ENCODE results near the gene YIPF6. TPM values are rescaled to one million over a fixed set of nuclear protein-coding genes. Genes with fewer than 3 reads are reported as not detected.

Gene YIPF6
- total and polyA plus RNA-seq, 9 of the 15 experiments (the other 6 are each of a cell fraction or from before 2014, with no cell fraction given), result 7.7 to 44.2 (median 22.4) TPM

GRCh38 chrX:68571292-68571609, 72.4 kb downstream of the YIPF6 start:
- Histone ChIP-seq H2AFZ (ENCODE audit: low read depth, low read length) (peak overlapping the region; percentile 76), H3K27ac (ENCODE audit: extremely low read depth, low read depth, low read length) (peak overlapping the region; percentile 95), H3K4me1 (replicated peaks in 1 of 2; ENCODE audit: control insufficient read depth in 2 of 2, insufficient read depth in 2 of 2, low read length in 2 of 2) (peaks cover 3 to 33% of the 10 kb centered on the region in 2 experiments; a peak in 3 of 5 replicates), H3K79me2 (ENCODE audit: control insufficient read depth, insufficient read depth, low read length) (no peaks in the 10 kb centered on the region), H3K9me3 (replicated peaks; ENCODE audit: control insufficient read depth, insufficient read depth, low read depth, low read length) (no peaks in the 10 kb centered on the region), H3K9ac (ENCODE audit: insufficient read depth in 1 of 2, low read depth in 2 of 2, low read length in 2 of 2) (peak overlapping the region in 1 of 2 experiments; percentile 60; a peak in 2 of 4 replicates), H3K4me3 (no peak overlapping the region), H4K20me1 (replicated peaks; ENCODE audit: control insufficient read depth, insufficient read depth, low read length) (no peaks in the 10 kb centered on the region), H3K36me3 (ENCODE audit: control insufficient read depth, insufficient read depth, low read length) (no peaks in the 10 kb centered on the region), H3K9me1 (ENCODE audit: control insufficient read depth, insufficient read depth, low read length) (no peaks in the 10 kb centered on the region), H3K4me2 (ENCODE audit: insufficient read depth, low read length) (peak overlapping the region; percentile 51), H3K27me3 (ENCODE audit: control insufficient read depth in 2 of 2, insufficient read depth in 2 of 2, low read length in 2 of 2) (no peaks in the 10 kb centered on the region)
- intact Hi-C loops (cut with micrococcal nuclease), result loop anchor here (2.0 to 5.0 kb wide), 2 partner anchors 14 to 116 kb away; no protein-coding TSS in a partner anchor
- no peak for FAIRE-seq
- TF ChIP-seq NR2C1 (IDR thresholded peaks at IDR 0.05), result no peak
- no peak for TF ChIP-seq NR2C1 (tag; IDR thresholded peaks at IDR 0.05)
- 0 out of 2 replicates have a peak, but pooled peaks have one; percentile 10 for TF ChIP-seq USF2 (CRISPR knock-in tag; IDR thresholded peaks at IDR 0.05)
- no peak for TF ChIP-seq RBM22 (IDR thresholded peaks at IDR 0.05; ENCODE audit: low read depth, low read length, poor library complexity, severe bottlenecking)
- 0 out of 2 replicates have a peak, but pooled peaks have one; percentile 27 for TF ChIP-seq BACH1 (tag; IDR thresholded peaks at IDR 0.05)
- no peak for TF ChIP-seq ZNF583 (CRISPR knock-in tag; IDR thresholded peaks at IDR 0.05)
- TF ChIP-seq FOXK2 (conservative IDR thresholded peaks at IDR 0.05 in 1 of 2, IDR thresholded peaks at IDR 0.05 in 1 of 2; ENCODE audit: low read depth in 2 of 2), result no peak
- TF ChIP-seq LEF1 (IDR thresholded peaks at IDR 0.05), result no peak
- no peak for TF ChIP-seq DLX4 (CRISPR knock-in tag; IDR thresholded peaks at IDR 0.05)
- TF ChIP-seq PRDM10 (IDR thresholded peaks at IDR 0.05; ENCODE audit: partially characterized antibody), result no peak
- no peak for TF ChIP-seq ZNF197 (CRISPR knock-in tag; IDR thresholded peaks at IDR 0.05; ENCODE audit: low read depth)
- TF ChIP-seq ZNF263 (CRISPR knock-in tag; IDR thresholded peaks at IDR 0.05; ENCODE audit: borderline replicate concordance), result peak; percentile 94
- TF ChIP-seq USF1 (CRISPR knock-in tag; IDR thresholded peaks at IDR 0.05), result peak; percentile 60
- in situ Hi-C loops (cut with MboI), result no loop called here
- ChIA-PET POLR2A (interaction anchor here (0.6 to 1.7 kb wide), 5 partner anchors 10 to 633 kb away, joined by 3 to 7 read pairs (median 3); no protein-coding TSS in a partner anchor), CTCF (ENCODE audit: low intra/inter-chr PET ratio) (no interaction called here)
- DNase-seq (ENCODE audit: extremely low read depth in 1 of 4, low spot score in 3 of 4), result no peak
- ATAC-seq, result no peak
- BruUV-seq (replicated peaks), result no TSS peak
- 9% methylated on average over 3 of the region's 3 CpGs for WGBS (ENCODE audit: insufficient coverage, low coverage, missing lambda C conversion rate)

Measured in K562 (cell line).